GM12878 (cell line): ENCODE measurements around the gene GATAD2B. TPM values are rescaled to one million over a fixed set of nuclear protein-coding genes. Genes with fewer than 3 reads are reported as not detected.

Source experiments
- ATAC-seq: fragments of 200-7000 bp; cut with Tn5 transposase; 3 replicates; pipeline ENCODE4 v1.9.1; 2020; ENCODE audit warnings: mild to moderate bottlenecking, moderate library complexity
- BruUV-seq: library from RNA; stranded (reverse); fragments of 400-500 nt; replicated peaks from 2 replicates; lab custom pipeline; 2021; lab: Mats Ljungman, UMichigan
- CTCF ChIA-PET: fragments of 300-600 bp; sonication (Branson Sonifier 250); formaldehyde crosslinking; extraction: SDS; loops from one replicate; lab custom pipeline; 2021; ENCODE audit warnings: inconsistent platforms; lab: Yijun Ruan, JAX
- POLR2A ChIA-PET: fragments of 350-600 bp; formaldehyde crosslinking; extraction: SDS; loops from one replicate; lab custom pipeline; 2021; ENCODE audit warnings: inconsistent platforms; lab: Charles Lee
- RAD21 ChIA-PET: fragments of 300-600 bp; sonication (Branson Sonifier 250); formaldehyde crosslinking; loops from one replicate; lab custom pipeline; 2023; ENCODE audit warnings: antibody characterized with exemption; ENCODE audit not compliant: unreplicated experiment; lab: Charles Lee
- SMC1A ChIA-PET: fragments of 300-600 bp; sonication (Branson Sonifier 250); formaldehyde crosslinking; loops from one replicate; lab custom pipeline; 2023; ENCODE audit not compliant: unreplicated experiment, uncharacterized antibody; lab: Charles Lee
- DNase-seq: peaks from one replicate; pipeline ENCODE4 v3.0.0-alpha.2; 2011; ENCODE audit warnings: low read depth, low spot score
- FAIRE-seq: peaks from 3 replicates; lab custom pipeline; 2011; peaks lifted over from hg19 to GRCh38; lab: Jason Lieb, UNC
- H2AFZ ChIP-seq: 2 replicates; pipeline ENCODE4 v1.6.0; 2011; ENCODE audit warnings: low read depth, low read length, control low read depth; ENCODE audit not compliant: control insufficient read depth
- H3K27ac ChIP-seq: 2 replicates; pipeline ENCODE4 v1.5.1; 2011; ENCODE audit warnings: control low read depth; ENCODE audit not compliant: control insufficient read depth, insufficient read depth
- H3K27me3 ChIP-seq, 2 experiments: replicated peaks in 1 of 2; 2 replicates each; pipeline versions ENCODE4 v1.6.0 to v1.6.1; 2011; ENCODE audit warnings: low read length in 1 of 2; ENCODE audit not compliant: control insufficient read depth in 2 of 2, insufficient read depth in 2 of 2
- H3K36me3 ChIP-seq, 2 experiments: 2 replicates each; pipeline ENCODE4 v1.5.1; 2011; ENCODE audit warnings: low read length in 1 of 2; ENCODE audit not compliant: control insufficient read depth in 2 of 2, insufficient read depth in 2 of 2
- H3K4me1 ChIP-seq: 2 replicates; pipeline ENCODE4 v1.6.1; 2011; ENCODE audit warnings: mild to moderate bottlenecking, low read length, moderate library complexity, mixed read lengths; ENCODE audit not compliant: control insufficient read depth, insufficient read depth
- H3K4me2 ChIP-seq: 2 replicates; pipeline ENCODE4 v1.6.0; 2011; ENCODE audit warnings: control low read depth; ENCODE audit not compliant: control insufficient read depth, insufficient read depth
- H3K4me3 ChIP-seq: fragments of 200-600 bp; sonication (generic); 2 replicates; pipeline ENCODE4 v1.5.1; 2016
- H3K79me2 ChIP-seq: 2 replicates; pipeline ENCODE4 v1.6.0; 2011; ENCODE audit warnings: low read length; ENCODE audit not compliant: control insufficient read depth, insufficient read depth
- H3K9ac ChIP-seq: 2 replicates; pipeline ENCODE4 v1.8.0; 2011; ENCODE audit warnings: low read length, control low read depth, mixed read lengths; ENCODE audit not compliant: control insufficient read depth, insufficient read depth
- H3K9me3 ChIP-seq: replicated peaks from 3 replicates; pipeline ENCODE4 v1.5.1; 2011; ENCODE audit warnings: mild to moderate bottlenecking, low read length; ENCODE audit not compliant: control insufficient read depth, insufficient read depth
- H4K20me1 ChIP-seq: 2 replicates; pipeline ENCODE4 v1.6.0; 2011; ENCODE audit not compliant: control insufficient read depth, insufficient read depth
- BACH1 ChIP-seq: fragments of 450-650 bp; IDR thresholded peaks from 2 replicates; pipeline ENCODE4 v1.6.1; 2017; ENCODE audit warnings: mild to moderate bottlenecking, borderline replicate concordance
- CBX5 ChIP-seq: sonication (generic); IDR thresholded peaks from 2 replicates; pipeline ENCODE4 v1.6.1; 2016; ENCODE audit warnings: low read depth, moderate library complexity, mild to moderate bottlenecking, inconsistent platforms
- JUNB ChIP-seq: IDR thresholded peaks from 2 replicates; pipeline ENCODE4 v1.6.1; 2016; ENCODE audit warnings: antibody characterized with exemption, mild to moderate bottlenecking
- JUND ChIP-seq: IDR thresholded peaks from 2 replicates; pipeline ENCODE4 v1.6.1; 2012; ENCODE audit warnings: low read depth, mild to moderate bottlenecking, low read length, improper control_type of control experiment, moderate library complexity
- KAT2A ChIP-seq: conservative IDR thresholded peaks from 2 replicates; pipeline ENCODE4 v1.6.1; 2011; ENCODE audit warnings: low read depth, low read length; ENCODE audit not compliant: control insufficient read depth
- PAX5 ChIP-seq: IDR thresholded peaks from 2 replicates; pipeline ENCODE4 v1.6.1; 2011; ENCODE audit warnings: low read depth, low read length, borderline replicate concordance
- PBX3 ChIP-seq: IDR thresholded peaks from 2 replicates; pipeline ENCODE4 v1.6.1; 2011; ENCODE audit warnings: mild to moderate bottlenecking, low read depth, low read length, moderate library complexity; ENCODE audit not compliant: insufficient replicate concordance
- PML ChIP-seq: IDR thresholded peaks from 2 replicates; pipeline ENCODE4 v1.6.1; 2012; ENCODE audit warnings: low read length, inconsistent platforms
- POLR2AphosphoS2 ChIP-seq: IDR thresholded peaks from 2 replicates; pipeline ENCODE4 v1.6.1; 2011; ENCODE audit warnings: low read depth, mild to moderate bottlenecking, low read length, improper control_type of control experiment, moderate library complexity
- REST ChIP-seq: IDR thresholded peaks from 2 replicates; pipeline ENCODE4 v1.6.1; 2012; ENCODE audit warnings: mild to moderate bottlenecking, low read depth, low read length
- RFX5 ChIP-seq: IDR thresholded peaks from 2 replicates; pipeline ENCODE4 v1.6.1; 2011; ENCODE audit warnings: low read depth, low read length, improper control_type of control experiment
- SIN3A ChIP-seq: IDR thresholded peaks from 2 replicates; pipeline ENCODE4 v1.6.1; 2012; ENCODE audit warnings: low read depth, low read length, improper control_type of control experiment
- TARDBP ChIP-seq: IDR thresholded peaks from 2 replicates; pipeline ENCODE4 v1.6.1; 2016; ENCODE audit warnings: borderline replicate concordance
- TCF3 ChIP-seq: IDR thresholded peaks from 2 replicates; pipeline ENCODE4 v1.6.1; 2012; ENCODE audit warnings: low read depth, mild to moderate bottlenecking, low read length, borderline replicate concordance; ENCODE audit not compliant: insufficient read depth
- TCF7 ChIP-seq: IDR thresholded peaks from 2 replicates; pipeline ENCODE4 v1.6.1; 2014; ENCODE audit warnings: antibody characterized with exemption, borderline replicate concordance
- WRNIP1 ChIP-seq: IDR thresholded peaks from 2 replicates; pipeline ENCODE4 v1.6.1; 2011; ENCODE audit warnings: low read depth, low read length, improper control_type of control experiment, borderline replicate concordance
- ZNF207 ChIP-seq: fragments of 450-650 bp; IDR thresholded peaks from 2 replicates; pipeline ENCODE4 v1.6.1; 2014; ENCODE audit warnings: antibody characterized with exemption, mild to moderate bottlenecking, borderline replicate concordance
- ZNF622 ChIP-seq: fragments of 450-650 bp; IDR thresholded peaks from 2 replicates; pipeline ENCODE4 v1.6.1; 2017; ENCODE audit warnings: mild to moderate bottlenecking, inconsistent platforms
- WGBS: methylation state at CpG from one replicate; pipeline ENCODE4 v1.1.6; 2016; ENCODE audit warnings: low lambda C conversion rate; ENCODE audit not compliant: insufficient replicate concordance, insufficient coverage; ENCODE audit errors: missing lambda C conversion rate; 5-methylcytosine and 5-hydroxymethylcytosine counted together
- in situ Hi-C: fragments of 300-500 bp; cut with MboI; formaldehyde crosslinking; loops from 9 replicates; pipeline ENCODE4 v1.14.3; 2018; ENCODE audit warnings: mixed read lengths
- intact Hi-C: fragments of 100-400 bp; cut with micrococcal nuclease; formaldehyde crosslinking; loops from one replicate; pipeline ENCODE4 v1.14.2; 2022; ENCODE audit not compliant: unreplicated experiment
- polyA plus RNA-seq, 11 experiments: library from polyadenylated mRNA; depleted of rRNA in 4 of 11; unstranded in 6 of 11; stranded (reverse) in 5 of 11; fragments of >200 nt; fragmentation: Nextera tagmentation in 4 of 11; fragmentation: Illumina TruSeq in 1 of 11; extraction: Ambion mirVana in 4 of 11; extraction: Trizol in 1 of 11; gene quantifications; 1 replicate in 1 of 11; 2 replicates in 10 of 11; pipeline versions ENCODE4 v1.2.1 to v1.2.3, GENCODE V29; 2011 to 2016; ENCODE audit warnings: inconsistent platforms in 2 of 11, missing spikeins in 2 of 11, low read depth in 1 of 11
- total RNA-seq, 4 experiments: library from RNA; depleted of rRNA in 3 of 4; stranded (reverse); fragments of >200 nt in 3 of 4; fragmentation: Illumina TruSeq in 1 of 4; extraction: Trizol in 1 of 4; gene quantifications; 2 replicates each; pipeline versions ENCODE4 v1.2.1 to v1.2.3, GENCODE V29; 2013 to 2021

The GATAD2B gene
- total and polyA plus RNA-seq, 10 of the 15 experiments (the other 5 are each of a cell fraction or from before 2014, with no cell fraction given) = 2.4 to 63.1 (median 8.7) TPM

GRCh38 chr1:153818876-153819275 lies 103.9 kb downstream of the GATAD2B start (continued):
- no peak for TF ChIP-seq JUNB

- BruUV-seq = no TSS peak
- intact Hi-C loops = no loop called here
- no peaks in the 10 kb centered on the region for H4K20me1 ChIP-seq
- H3K4me2 ChIP-seq = no peak overlapping the region
- ATAC-seq (no peak), DNase-seq (no peak), FAIRE-seq (no peak)
- in situ Hi-C loops = no loop called here
- TF ChIP-seq RFX5 (no peak), JUND (no peak), PML (no peak), ZNF622 (no peak), WRNIP1 (no peak), BACH1 (no peak), REST (no peak), PAX5 (no peak), PBX3 (no peak), ZNF207 (no peak), SIN3A (no peak), KAT2A (no peak), TCF7 (no peak), TARDBP (no peak), TCF3 (no peak), CBX5 (no peak), POLR2AphosphoS2 (no peak)
- H3K4me3 ChIP-seq = no peak overlapping the region
- SMC1A ChIA-PET = interaction anchor here (0.6 to 2.4 kb wide), 10 partner anchors 9 to 171 kb away, joined by 3 to 7 read pairs (median 4); no protein-coding TSS in a partner anchor
- H3K9ac ChIP-seq = no peak overlapping the region
- H3K79me2 ChIP-seq = peaks cover 3% of the 10 kb centered on the region; the same call in 1 of the 2 replicates
- RAD21 ChIA-PET = interaction anchor here (0.8 to 1.4 kb wide), 3 partner anchors 51 to 169 kb away, joined by 3 to 4 read pairs (median 3); no protein-coding TSS in a partner anchor
- H3K27me3 ChIP-seq = no peaks in the 10 kb centered on the region
- no peak overlapping the region for H3K27ac ChIP-seq
- H2AFZ ChIP-seq = no peak overlapping the region
- CTCF ChIA-PET = interaction anchor here (0.6 to 3.2 kb wide), 10 partner anchors 10 to 170 kb away, joined by 3 to 16 read pairs (median 5); partner anchors contain the start of genes DENND4B, JTB and RAB13
- POLR2A ChIA-PET = interaction anchor here (0.7 to 2.1 kb wide), 3 partner anchors 9 to 106 kb away, joined by 3 to 14 read pairs (median 4); partner anchors contain the start of gene GATAD2B
- WGBS = 94% methylated on average over 13 of the region's 13 CpGs
- H3K9me3 ChIP-seq = no peaks in the 10 kb centered on the region
- H3K36me3 ChIP-seq = peaks cover 14 to 38% of the 10 kb centered on the region in 2 experiments
- H3K4me1 ChIP-seq = no peaks in the 10 kb centered on the region; the same call in 1 of the 2 replicates
These were observed 106.4 kb downstream of the GATAD2B start for GRCh38 chr1:153816283-153816889.
